SK-N-SH treated with all-trans-retinoic acid at 6 μM for 48 hours (cell line): ENCODE measurements around the gene S100A11.

Experiments
- ATAC-seq: fragments of 200-7000 bp; cut with Tn5 transposase; 3 replicates; pipeline ENCODE4 v1.9.1; 2020; ENCODE audit warnings: mild to moderate bottlenecking, moderate library complexity
- ISL1 ChIP-seq: fragments of 250-450 bp; sonication (Bioruptor Pico); IDR thresholded peaks from 2 replicates; pipeline ENCODE4 v2.1.2; 2022; ENCODE audit warnings: mild to moderate bottlenecking, moderate library complexity
- ZFP3 ChIP-seq: fragments of 250-450 bp; sonication (Bioruptor Pico); IDR thresholded peaks from 2 replicates; pipeline ENCODE4 v1.5.0; 2020; ENCODE audit warnings: mild to moderate bottlenecking, moderate library complexity

S100A11 gene

GRCh38 chr1:151984313-151984956, 52.4 kb downstream of the S100A11 start:
- 0 out of 2 replicates have a peak, but pooled peaks have one; percentile 46 for TF ChIP-seq ZFP3
- no peak for TF ChIP-seq ISL1 (CRISPR knock-in tag)
- ATAC-seq = no peak; the same call in 2 of the 3 replicates
